GM21515 (cell line): ENCODE measurements around the gene WFIKKN1.

Source experiments
- ATAC-seq: cut with Tn5 transposase; IDR thresholded peaks from one replicate; pipeline ENCODE4 v1.9.1; 2021; ENCODE audit not compliant: unreplicated experiment

The WFIKKN1 gene

DNA sequence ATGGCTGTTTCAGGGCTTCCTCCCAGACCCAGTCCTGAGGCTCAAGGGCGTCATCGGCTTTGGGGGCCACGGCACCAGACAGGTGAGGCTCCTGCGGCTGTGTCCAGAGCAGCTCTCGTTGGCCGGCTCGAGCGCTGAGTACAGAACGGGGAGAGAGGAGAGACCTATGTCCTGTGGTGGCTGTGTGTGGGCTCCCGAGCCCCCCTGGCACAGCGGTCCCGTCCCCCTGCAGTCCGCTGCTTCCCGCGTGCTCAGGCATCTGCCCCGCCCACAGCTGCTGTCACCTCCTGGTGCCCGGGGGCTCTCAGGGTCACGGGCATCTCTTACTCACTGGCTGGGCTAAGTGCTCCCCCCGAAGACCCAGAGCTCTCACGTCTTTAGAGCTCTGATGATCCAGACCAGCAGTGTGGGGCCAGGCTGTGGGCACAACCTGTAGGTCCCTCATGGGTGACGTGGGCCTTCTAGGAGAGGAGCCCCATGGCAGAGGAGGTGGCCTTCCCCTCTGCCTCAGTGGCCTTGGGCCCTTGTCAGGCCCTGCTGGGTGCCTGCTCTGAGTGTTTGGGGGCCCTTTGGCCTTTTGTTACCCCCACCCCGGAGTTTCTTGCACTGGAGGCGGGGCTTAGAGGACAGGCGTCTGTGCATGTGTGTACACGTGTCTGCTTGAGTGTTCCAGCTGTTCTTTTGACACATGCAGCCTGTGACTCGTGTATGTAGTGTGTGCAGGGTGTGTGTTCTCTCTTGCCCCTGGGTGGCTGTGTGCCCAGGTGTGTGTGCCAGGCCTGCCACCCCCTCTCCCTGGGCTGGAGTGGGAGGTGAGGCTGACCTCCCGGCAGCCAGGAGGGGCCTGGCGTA, 21.9 kb downstream of the WFIKKN1 start:
- no peak for ATAC-seq

DNA sequence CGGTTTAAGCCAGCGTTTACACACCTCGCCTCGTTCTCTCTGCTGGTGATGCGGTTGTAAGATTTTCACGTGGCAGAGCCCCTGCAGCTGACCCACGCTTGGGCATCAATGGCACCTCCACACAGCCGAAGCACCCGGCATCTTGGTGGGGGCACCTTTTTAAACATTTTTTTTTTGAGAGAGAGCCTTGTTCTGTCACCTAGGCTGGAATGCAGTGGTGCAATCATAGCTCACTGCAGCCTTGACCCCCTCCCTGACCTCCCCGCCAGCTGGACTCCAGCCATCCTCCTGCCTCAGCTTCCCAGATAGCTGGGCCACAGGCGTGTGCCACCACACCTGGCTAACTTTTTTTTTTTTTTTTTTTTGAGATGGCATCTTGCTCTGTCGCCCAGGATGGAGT, 23.2 kb downstream of the WFIKKN1 start:
- no peak for ATAC-seq

DNA sequence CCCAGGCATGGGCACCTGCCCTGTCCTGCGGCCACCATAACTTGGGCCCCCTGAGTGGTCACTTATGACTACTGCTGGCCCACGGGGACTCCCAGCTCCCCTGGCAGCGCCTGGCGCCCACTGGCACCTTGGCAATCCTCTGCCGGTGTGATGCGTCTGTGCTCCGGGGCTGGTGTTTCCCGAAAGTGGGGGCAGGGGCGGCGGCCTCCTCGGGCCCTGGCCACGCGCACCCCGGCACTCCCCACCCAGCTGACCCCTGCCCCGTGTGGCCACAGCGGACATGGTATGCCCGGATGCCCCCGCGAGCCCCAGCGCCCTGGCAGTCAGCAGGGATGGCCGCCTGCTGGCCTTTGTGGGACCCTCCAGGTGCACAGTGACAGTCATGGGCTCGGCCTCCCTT, 26.7 kb downstream of the WFIKKN1 start:
- no peak for ATAC-seq

DNA sequence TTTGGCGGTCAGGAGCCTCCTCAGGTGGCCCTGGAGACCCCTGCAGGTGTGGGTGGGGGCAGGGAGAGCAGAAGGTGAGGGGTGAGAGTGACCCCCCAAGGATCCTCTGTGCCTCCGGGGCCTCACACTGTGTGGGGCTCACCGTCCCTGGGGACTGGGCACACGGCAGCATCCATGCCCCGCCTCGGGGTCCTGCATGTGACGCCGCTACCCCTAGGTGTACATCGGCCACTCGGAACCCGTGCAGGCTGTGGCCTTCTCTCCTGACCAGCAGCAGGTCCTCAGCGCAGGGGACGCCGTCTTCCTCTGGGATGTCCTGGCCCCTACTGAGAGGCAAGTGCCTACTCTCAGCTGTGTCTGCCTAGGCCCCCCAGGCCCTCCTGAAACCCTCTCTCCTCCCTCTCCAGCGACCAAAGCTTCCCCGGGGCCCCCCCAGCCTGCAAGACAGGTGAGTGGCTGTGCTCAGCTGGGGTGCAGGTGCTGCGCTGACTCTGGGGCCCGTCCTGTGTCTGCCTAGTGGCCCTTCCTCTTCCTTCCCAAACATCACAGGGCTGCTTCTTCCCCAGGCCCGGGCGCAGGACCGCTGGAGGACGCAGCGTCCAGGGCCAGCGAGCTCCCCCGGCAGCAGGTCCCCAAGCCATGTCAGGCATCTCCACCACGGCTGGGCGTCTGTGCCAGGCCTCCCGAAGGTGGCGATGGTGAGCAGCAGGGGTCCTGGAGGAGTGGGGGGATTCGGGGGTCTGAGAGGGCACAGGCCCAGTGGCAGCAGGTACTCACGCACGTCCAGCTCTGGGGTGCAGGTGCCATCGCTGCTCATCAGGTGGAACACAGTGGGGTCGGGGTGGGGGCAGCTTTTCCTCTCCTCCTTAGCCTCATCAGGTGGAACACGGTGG, 28.1 kb downstream of the WFIKKN1 start:
- no peak for ATAC-seq

DNA sequence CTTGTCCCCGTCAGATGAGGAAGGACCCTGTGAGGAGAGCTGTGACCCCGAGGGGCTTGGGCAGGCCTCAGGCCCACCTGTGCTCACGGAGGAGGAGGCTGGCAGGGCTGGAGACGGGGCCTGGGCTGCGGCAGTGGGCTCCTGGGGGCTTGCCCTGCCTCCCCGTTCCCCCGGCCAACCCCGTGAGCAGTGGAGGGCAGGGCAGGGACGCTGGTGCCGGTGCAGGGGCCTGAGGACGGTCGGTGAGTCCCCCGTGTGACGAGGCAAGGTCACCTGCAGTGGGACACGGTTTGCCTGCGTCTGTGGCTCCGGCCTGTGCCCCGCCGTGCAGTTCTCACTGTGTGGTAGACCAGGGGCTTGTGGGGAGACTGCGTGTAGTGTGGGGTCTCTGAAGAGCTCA, 28.8 kb downstream of the WFIKKN1 start:
- no peak for ATAC-seq

DNA sequence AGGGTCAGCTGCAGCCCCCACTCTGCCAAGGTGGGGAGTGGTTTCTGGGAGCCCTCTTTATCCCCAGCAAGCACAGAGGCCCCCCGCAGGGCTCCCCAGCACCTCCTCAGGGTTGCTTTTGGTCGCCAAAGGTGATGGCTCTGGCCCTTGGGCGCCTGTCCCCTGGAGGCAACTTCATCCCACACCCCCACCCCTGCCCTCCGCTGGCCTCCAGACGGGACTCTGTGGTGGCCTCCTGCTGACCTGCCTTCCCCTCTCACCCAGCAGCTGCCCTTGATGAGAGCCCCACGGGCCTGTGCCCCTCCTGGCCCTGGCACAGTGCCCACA, 29.3 kb downstream of the WFIKKN1 start:
- ATAC-seq = no peak

DNA sequence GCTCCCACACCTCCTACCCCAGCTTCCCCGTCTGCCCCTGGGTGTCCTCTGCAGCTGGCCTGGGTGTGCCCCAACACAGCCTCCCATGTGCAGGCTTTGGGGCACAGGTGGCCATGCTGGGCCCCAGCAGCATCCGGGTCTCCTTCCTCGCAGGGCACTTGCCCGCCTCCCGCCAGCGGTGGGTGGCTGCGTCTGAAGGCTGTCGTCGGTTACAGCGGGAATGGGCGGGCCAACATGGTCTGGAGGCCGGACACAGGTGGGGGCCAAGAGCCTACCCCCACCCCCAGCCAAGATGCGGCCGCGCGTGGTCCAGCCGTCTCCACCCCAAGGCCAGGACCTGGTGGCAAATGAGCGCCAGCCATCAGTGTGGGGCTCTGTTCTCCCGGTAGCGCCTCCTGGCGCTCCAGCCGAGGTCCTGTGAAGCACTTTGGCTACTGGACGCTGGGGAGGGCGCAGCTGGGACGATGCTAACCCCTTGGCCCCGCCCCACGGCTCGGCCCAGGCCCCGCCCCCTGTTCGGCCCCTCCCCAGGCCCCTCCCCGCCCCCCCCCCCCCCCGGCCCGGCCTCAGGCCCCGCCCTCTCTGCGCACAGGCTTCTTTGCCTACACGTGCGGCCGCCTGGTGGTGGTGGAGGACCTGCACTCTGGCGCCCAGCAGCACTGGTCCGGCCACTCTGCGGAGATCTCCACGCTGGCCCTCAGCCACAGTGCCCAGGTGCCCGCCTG, 29.8 kb downstream of the WFIKKN1 start:
- no peak for ATAC-seq

DNA sequence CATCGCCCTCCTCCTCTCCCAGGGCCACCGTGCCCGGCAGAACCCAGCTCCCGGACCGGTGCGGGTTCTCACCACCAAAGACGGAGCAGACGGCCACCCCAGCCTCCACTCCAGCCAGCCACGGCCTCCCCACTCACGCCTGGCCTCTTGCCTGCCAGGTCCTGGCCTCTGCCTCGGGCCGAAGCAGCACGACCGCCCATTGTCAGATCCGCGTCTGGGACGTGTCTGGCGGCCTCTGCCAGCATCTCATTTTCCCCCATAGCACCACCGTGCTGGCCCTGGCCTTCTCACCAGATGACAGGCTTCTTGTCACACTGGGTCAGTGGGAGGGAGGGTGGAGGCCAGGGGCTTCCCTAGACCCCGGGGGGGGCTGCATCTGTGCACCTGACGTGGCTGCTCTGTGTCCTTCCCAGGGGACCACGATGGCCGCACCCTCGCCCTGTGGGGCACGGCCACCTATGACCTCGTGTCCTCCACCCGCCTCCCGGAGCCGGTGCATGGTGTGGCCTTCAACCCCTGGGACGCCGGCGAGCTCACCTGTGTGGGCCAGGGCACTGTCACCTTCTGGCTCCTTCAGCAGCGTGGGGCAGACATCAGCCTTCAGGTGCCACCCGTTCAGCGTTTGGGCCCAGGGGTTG, 30.5 kb downstream of the WFIKKN1 start:
- ATAC-seq = no peak

DNA sequence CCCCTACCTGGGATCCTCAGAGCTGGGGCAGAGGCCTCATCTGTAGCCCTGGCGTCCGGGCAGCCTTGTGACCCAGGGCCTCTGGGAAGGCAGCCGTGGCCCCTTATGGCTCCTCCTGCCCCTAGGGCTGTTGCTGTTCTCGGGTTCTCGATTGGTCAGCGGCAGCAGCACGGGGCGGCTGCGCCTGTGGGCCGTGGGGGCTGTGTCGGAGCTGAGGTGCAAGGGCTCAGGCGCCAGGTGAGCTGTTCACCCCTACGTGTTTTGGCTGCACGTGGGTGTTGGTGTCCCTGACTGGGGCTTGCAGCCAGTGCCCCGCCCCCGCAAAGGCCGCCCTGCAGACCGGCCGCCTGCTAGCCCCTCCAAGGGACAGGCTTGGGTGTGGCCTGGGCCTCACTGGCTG, 31.3 kb downstream of the WFIKKN1 start:
- no peak for ATAC-seq

DNA sequence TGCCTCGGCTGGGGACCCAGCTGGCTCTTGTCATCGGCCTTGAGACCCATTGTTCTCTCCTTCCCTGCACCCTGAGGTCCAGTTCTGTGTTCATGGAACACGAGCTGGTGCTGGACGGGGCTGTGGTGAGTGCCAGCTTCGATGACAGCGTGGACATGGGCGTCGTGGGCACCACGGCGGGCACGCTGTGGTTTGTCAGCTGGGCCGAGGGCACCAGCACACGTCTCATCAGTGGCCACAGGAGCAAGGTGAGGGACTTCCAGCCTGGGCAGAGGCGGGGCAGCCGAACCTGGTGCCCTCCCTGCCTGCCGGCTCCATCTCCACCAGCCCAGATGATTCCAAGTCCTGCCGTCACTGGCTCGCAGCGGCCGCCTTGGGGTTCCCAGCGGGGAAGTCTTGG, 31.8 kb downstream of the WFIKKN1 start:
- no peak for ATAC-seq

DNA sequence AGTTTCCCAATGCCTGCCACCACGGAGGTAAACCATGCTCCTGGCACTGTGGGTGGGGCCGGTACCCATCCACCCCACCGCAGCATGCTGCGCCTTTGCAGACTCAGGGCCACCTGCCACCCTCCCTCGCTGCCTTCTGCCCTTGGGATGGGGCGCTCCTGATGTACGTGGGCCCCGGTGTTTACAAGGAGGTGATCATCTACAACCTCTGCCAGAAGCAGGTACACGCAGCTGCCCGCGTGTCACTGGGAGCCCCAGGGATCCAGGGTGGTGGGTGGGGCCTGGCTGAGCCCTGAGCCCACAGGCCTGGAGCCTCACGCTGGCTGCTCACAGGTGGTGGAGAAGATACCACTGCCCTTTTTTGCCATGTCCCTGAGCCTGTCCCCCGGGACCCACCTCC, 35.8 kb downstream of the WFIKKN1 start:
- no peak for ATAC-seq

DNA sequence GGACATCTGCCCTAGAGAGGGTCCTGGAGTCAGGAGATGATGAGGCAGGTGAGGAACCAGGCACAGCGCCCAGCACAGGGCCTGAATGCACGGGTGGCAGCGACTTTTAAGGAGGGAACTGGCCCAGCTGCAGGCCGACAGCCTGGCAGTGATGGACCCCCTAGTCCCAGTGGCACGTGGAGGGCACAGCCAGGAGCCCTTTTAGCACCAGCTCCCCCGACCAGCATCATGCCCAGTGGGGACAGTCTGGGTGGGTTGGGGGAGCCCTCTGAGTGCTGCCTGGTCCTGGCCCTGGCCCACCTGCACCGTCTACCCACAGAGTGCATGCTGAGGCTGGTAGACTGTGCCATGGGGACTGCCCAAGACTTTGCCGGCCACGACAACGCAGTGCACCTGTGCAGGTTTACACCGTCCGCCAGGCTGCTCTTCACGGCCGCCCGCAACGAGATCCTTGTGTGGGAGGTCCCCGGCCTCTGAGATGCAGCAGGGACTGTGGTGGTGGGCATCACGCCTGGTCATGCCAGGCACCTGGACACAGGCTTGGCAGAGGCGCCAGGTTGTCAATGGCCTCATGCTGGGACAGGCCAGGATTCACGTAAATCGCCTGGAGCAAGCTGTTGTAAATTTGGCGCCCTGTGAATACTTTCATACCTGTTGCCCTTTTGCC, 36.5 kb downstream of the WFIKKN1 start:
- no peak for ATAC-seq

DNA sequence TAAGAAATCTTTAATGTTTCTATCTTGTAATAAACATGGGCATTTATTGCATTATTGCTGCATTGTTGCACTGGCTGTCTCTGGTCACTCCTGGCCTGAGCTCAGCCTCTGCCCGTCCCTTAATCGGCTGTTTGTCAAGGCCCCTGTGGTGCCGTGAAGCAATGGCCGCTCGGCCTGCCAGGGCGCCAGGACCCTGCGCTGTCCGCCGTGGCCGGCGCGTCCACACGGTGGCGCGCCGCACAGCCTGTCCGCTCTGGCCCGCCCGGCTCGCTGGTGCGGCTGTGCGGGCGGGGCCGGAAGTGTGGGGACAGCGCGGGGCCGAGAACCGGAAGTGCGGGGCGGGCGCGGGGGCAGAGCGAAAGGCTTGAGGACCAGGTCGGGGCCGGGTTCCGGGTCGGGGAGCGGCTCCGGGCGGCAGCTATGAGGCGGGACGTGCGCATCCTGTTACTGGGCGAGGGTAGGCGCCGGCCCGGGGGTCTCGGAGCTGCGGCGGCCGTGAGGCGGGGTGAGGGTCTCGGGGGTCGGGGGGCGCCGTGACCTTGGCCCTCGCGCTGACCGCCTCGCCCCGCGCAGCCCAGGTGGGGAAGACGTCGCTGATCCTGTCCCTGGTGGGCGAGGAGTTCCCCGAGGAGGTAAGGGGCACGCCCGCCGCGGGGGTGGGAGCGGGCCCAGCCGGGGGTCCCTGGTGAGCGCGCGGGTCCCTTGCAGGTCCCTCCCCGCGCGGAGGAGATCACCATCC, 37.2 kb downstream of the WFIKKN1 start, which contains the start of gene RHOT2:
Gene RHOT2, plus strand, starts transcription at position 353 of the 739 bp plus-strand sequence. Its CDS starts 68 bp downstream, at position 421.
- ATAC-seq = no peak

DNA sequence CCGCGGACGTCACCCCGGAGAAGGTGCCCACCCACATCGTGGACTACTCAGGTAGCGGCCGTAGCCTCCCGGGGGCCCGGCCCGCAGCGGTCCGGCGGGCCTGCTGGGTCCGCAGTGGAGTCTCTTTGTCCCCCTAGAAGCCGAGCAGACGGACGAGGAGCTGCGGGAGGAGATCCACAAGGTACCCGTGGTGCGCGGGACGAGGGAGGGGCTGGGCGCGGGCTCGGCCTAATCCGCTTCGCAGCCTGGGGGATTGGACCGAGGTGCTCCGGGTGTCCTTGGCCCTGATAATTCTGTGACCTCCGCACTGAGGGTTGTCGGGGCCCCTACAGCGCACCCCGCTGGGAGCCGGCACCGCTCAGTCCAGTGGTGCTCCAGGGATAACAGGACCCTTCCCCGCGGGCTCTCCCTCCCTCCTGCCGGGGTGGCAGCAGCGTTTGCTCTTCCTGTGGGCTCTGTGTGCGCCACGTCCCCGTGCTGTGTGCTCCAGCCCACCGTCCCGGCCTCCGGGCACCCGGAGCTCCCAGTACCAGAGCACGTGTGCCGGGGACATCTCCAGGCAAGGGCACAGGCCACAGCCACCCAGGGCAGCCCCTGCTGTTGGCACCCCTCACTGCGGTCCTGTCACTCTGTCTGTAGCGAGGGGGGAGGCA, 37.9 kb downstream of the WFIKKN1 start:
- no peak for ATAC-seq

DNA sequence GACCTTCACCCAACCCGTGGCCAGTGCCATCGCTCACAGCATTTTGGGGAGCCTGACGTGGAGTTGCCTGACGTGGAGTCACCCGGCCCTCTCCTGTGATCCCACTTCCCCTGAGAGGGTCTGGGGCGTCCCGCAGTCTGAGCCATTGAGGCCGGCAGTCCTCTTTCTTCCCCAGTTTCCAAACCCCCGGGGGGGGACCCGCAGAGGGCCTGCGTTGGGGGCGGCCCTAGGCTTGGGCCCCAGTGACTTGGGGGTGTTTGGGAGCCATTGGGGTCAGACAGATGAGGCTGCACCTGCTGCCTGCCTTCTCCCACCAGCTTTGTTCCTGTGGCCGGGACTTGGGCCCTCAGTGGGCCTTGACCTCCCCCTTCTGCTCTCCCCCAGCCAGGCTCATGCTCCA, 38.9 kb downstream of the WFIKKN1 start:
- no peak for ATAC-seq

DNA sequence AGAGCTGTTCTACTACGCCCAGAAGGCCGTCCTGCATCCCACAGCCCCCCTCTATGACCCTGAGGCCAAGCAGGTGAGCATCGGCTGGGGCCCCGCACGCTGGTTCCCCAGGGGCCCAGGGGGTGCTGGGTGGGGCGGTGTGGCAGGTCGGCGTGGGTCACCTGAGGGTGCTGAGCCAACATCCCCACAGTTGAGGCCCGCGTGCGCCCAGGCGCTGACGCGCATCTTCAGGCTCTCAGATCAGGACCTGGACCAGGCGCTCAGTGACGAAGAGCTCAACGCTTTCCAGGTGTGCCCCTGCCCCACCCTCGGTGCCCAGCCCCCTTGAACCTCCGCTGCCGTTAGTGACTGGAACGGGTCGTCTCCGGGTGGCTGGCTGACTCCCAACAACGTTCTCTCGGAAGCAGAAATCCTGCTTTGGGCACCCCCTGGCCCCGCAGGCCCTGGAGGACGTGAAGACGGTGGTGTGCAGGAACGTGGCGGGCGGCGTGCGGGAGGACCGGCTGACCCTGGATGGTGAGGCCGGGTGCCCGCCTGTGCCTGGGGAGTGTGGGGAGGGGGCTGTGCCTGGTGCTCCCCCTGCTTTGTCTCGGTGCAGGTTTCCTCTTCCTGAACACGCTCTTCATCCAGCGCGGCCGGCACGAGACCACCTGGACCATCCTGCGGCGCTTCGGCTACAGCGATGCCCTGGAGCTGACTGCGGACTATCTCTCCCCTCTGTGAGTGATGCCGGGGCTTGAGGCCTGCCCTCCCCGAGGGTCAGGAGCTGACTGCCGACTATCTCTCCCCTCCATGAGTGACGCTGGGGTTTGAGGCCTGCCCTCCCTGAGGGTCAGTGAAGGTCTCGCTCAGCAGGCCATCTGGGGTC, 39.9 kb downstream of the WFIKKN1 start:
- no peak for ATAC-seq

DNA sequence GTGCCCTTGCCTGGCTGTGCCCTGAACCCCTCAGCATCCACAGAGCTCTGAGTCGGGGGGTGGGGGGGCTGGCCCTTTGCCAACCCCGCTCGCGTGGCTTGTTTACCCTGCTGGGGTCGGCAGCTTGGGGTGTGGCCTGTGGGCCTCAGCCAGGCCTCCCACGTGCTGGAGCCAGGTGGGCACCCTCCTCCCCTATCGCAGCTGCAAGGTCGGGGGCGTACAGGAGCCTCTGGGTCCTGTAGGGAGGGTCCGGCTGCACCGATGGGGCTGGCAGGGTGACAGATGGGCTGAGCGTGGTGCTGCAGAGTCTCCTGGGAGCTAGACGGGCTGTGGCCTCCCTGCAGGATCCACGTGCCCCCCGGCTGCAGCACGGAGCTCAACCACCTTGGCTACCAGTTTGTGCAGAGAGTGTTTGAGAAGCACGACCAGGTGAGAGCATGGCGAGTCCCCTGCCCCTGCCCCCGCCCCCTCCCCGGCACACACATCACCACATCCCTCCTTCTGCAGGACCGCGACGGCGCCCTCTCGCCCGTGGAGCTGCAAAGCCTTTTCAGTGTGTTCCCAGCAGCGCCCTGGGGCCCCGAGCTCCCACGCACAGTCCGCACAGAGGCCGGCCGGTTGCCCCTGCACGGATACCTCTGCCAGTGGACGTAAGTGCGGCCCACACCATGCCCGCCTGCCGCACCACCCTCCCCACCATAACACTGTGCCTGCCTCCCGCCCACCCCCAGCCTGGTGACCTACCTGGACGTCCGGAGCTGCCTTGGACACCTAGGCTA, 40.8 kb downstream of the WFIKKN1 start:
- ATAC-seq = no peak

DNA sequence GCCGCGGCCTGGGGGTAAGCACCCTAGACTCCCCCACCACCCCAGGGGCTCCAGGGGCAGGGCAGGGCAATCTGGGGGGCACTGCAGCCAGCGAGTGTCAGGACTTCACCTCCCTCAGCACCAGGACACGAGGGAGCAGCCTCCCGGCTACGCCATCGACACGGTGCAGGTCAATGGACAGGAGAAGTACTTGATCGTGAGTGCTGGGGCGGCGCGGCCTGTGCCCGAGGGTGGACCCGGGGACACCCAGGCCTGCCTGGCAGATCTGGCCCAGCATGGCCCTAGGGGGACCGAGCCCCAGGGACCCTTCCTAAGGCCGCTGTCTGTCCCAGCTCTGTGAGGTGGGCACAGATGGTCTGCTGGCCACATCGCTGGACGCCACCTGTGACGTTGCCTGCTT, 41.6 kb downstream of the WFIKKN1 start:
- ATAC-seq = no peak
